ENCODE results near the gene TGFB2.

Gene TGFB2

DNA sequence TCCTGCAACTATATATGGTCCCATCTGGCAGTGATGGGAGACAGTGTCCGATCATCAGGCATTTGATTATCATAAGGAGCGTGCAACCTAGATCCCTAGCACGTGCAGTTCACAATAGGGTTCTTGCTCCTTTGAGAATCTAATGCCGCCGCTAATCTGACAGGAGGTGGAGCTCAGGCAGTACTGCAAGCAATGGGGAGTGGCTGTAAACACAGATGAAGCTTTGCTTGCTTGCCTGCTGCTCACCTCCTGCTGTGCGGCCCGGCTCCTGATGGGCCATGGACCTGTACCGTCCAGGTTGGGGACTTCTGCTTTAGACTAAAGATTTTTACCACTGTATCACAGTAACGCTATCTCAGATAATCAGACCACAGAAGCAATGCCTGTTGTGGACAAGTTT lies 63.8 kb downstream of the TGFB2 start:
- no peak overlapping the region for H3K14ac ChIP-seq (ENCODE audit: low read length)
- H3K4me1 ChIP-seq (ENCODE audit: control insufficient read depth in 1 of 2, insufficient read depth in 2 of 2, low read length in 2 of 2), result no peaks in the 10 kb centered on the region
- no peak overlapping the region for H2BK120ac ChIP-seq (ENCODE audit: insufficient read depth, low read length, poor library complexity)
- DNase-seq, result no peak
- no peak overlapping the region for H3K23ac ChIP-seq (ENCODE audit: low read length)
- no peak overlapping the region for H3K4me3 ChIP-seq (ENCODE audit: low read depth, low read length)
- H3K4me2 ChIP-seq (ENCODE audit: low read length), result no peak overlapping the region
- no peak overlapping the region for H4K8ac ChIP-seq (ENCODE audit: low read depth, low read length)
- H2AFZ ChIP-seq (ENCODE audit: insufficient read depth, low read length, poor library complexity), result no peak overlapping the region
- no peak overlapping the region for H2BK12ac ChIP-seq (ENCODE audit: low read length)
- no peak overlapping the region for H4K12ac ChIP-seq (ENCODE audit: low read depth, low read length)
- no peak overlapping the region for H2AK5ac ChIP-seq (ENCODE audit: low read length)
- WGBS (ENCODE audit: extremely low coverage, insufficient coverage, insufficient read length), result no CpG with 5 or more reads among the region's 9 CpGs
- H2BK5ac ChIP-seq (ENCODE audit: low read depth, low read length, poor library complexity), result no peak overlapping the region
- no peaks in the 10 kb centered on the region for H3K79me1 ChIP-seq (ENCODE audit: low read length)
- H3K27ac ChIP-seq (ENCODE audit: low read depth, low read length), result no peak overlapping the region
- H3K9me3 ChIP-seq (ENCODE audit: insufficient read depth, low read depth, low read length), result no peaks in the 10 kb centered on the region
- no peak overlapping the region for H3K18ac ChIP-seq (ENCODE audit: low read length)
- no peak overlapping the region for H3K4ac ChIP-seq (ENCODE audit: low read depth, low read length)
- no peak overlapping the region for H3K9ac ChIP-seq (ENCODE audit: low read length)
- no peaks in the 10 kb centered on the region for H3K79me2 ChIP-seq (ENCODE audit: control insufficient read depth, insufficient read depth, low read length, poor library complexity)
- no peaks in the 10 kb centered on the region for H3K27me3 ChIP-seq (ENCODE audit: insufficient read depth, low read length)
- H4K91ac ChIP-seq (ENCODE audit: low read depth, low read length), result no peak overlapping the region
- H3K36me3 ChIP-seq (ENCODE audit: control insufficient read depth in 1 of 2, insufficient read depth in 2 of 2, low read length in 2 of 2), result peaks cover 0 to 14% of the 10 kb centered on the region in 2 experiments

GRCh38 chr1:218409946-218410510 lies 64.9 kb downstream of the TGFB2 start:
- Histone ChIP-seq H3K9ac (ENCODE audit: low read length) (no peak overlapping the region), H3K23ac (ENCODE audit: low read length) (no peak overlapping the region), H3K4me3 (ENCODE audit: low read depth, low read length) (no peak overlapping the region), H2BK5ac (ENCODE audit: low read depth, low read length, poor library complexity) (peak overlapping the region; percentile 27), H3K36me3 (ENCODE audit: control insufficient read depth in 1 of 2, insufficient read depth in 2 of 2, low read length in 2 of 2) (peaks cover 0 to 11% of the 10 kb centered on the region in 2 experiments), H3K18ac (ENCODE audit: low read length) (no peak overlapping the region), H4K12ac (ENCODE audit: low read depth, low read length) (no peak overlapping the region), H3K27me3 (ENCODE audit: insufficient read depth, low read length) (no peaks in the 10 kb centered on the region), H2AK5ac (ENCODE audit: low read length) (no peak overlapping the region), H2BK120ac (ENCODE audit: insufficient read depth, low read length, poor library complexity) (no peak overlapping the region), H3K4me2 (ENCODE audit: low read length) (no peak overlapping the region), H2BK12ac (ENCODE audit: low read length) (no peak overlapping the region), H4K8ac (ENCODE audit: low read depth, low read length) (no peak overlapping the region), H3K79me1 (ENCODE audit: low read length) (no peaks in the 10 kb centered on the region), H3K27ac (ENCODE audit: low read depth, low read length) (no peak overlapping the region), H3K4ac (ENCODE audit: low read depth, low read length) (no peak overlapping the region), H4K91ac (ENCODE audit: low read depth, low read length) (no peak overlapping the region), H2AFZ (ENCODE audit: insufficient read depth, low read length, poor library complexity) (no peak overlapping the region), H3K14ac (ENCODE audit: low read length) (no peak overlapping the region), H3K4me1 (ENCODE audit: control insufficient read depth in 1 of 2, insufficient read depth in 2 of 2, low read length in 2 of 2) (no peaks in the 10 kb centered on the region), H3K9me3 (ENCODE audit: insufficient read depth, low read depth, low read length) (no peaks in the 10 kb centered on the region), H3K79me2 (ENCODE audit: control insufficient read depth, insufficient read depth, low read length, poor library complexity) (no peaks in the 10 kb centered on the region)
- no CpG with 5 or more reads among the region's 8 CpGs for WGBS (ENCODE audit: extremely low coverage, insufficient coverage, insufficient read length)
- DNase-seq, result peak in 1 of 2 donors; percentile 62

DNA sequence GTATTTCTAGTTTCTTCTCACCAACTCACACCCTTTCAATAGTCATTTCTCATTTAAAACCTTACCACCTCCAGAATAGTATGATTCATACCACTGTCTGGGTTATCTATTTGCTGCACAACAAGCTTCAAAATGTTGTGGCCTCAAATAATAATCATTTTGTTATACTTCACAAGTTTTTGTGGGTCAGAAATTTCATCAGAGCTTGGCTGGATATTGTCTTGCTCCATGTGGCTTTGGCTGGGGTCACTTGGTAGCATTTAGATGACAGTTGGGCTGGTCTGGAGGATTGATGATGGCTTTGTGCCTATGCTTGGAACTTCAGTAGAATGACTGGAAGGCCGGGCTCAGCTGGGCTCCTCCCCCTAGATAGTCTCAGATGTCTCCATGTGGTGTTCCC lies 66.0 kb downstream of the TGFB2 start:
- Histone ChIP-seq H2BK12ac (ENCODE audit: low read length) (no peak overlapping the region), H3K4me2 (ENCODE audit: low read length) (no peak overlapping the region), H3K18ac (ENCODE audit: low read length) (no peak overlapping the region), H3K4me1 (ENCODE audit: control insufficient read depth in 1 of 2, insufficient read depth in 2 of 2, low read length in 2 of 2) (no peaks in the 10 kb centered on the region), H3K4me3 (ENCODE audit: low read depth, low read length) (no peak overlapping the region), H3K14ac (ENCODE audit: low read length) (no peak overlapping the region), H3K4ac (ENCODE audit: low read depth, low read length) (no peak overlapping the region), H3K79me2 (ENCODE audit: control insufficient read depth, insufficient read depth, low read length, poor library complexity) (no peaks in the 10 kb centered on the region), H4K91ac (ENCODE audit: low read depth, low read length) (peak overlapping the region; percentile 13), H2AK5ac (ENCODE audit: low read length) (peak overlapping the region; percentile 44), H2AFZ (ENCODE audit: insufficient read depth, low read length, poor library complexity) (no peak overlapping the region), H3K79me1 (ENCODE audit: low read length) (no peaks in the 10 kb centered on the region), H4K8ac (ENCODE audit: low read depth, low read length) (no peak overlapping the region), H3K27me3 (ENCODE audit: insufficient read depth, low read length) (no peaks in the 10 kb centered on the region), H2BK120ac (ENCODE audit: insufficient read depth, low read length, poor library complexity) (peak overlapping the region; percentile 20), H2BK5ac (ENCODE audit: low read depth, low read length, poor library complexity) (no peak overlapping the region), H3K27ac (ENCODE audit: low read depth, low read length) (no peak overlapping the region), H3K9me3 (ENCODE audit: insufficient read depth, low read depth, low read length) (no peaks in the 10 kb centered on the region), H3K9ac (ENCODE audit: low read length) (no peak overlapping the region), H3K23ac (ENCODE audit: low read length) (no peak overlapping the region), H4K12ac (ENCODE audit: low read depth, low read length) (no peak overlapping the region), H3K36me3 (ENCODE audit: control insufficient read depth in 1 of 2, insufficient read depth in 2 of 2, low read length in 2 of 2) (peaks cover 0 to 5% of the 10 kb centered on the region in 2 experiments)
- no CpG with 5 or more reads among the region's 1 CpG for WGBS (ENCODE audit: extremely low coverage, insufficient coverage, insufficient read length)
- no peak for DNase-seq

DNA sequence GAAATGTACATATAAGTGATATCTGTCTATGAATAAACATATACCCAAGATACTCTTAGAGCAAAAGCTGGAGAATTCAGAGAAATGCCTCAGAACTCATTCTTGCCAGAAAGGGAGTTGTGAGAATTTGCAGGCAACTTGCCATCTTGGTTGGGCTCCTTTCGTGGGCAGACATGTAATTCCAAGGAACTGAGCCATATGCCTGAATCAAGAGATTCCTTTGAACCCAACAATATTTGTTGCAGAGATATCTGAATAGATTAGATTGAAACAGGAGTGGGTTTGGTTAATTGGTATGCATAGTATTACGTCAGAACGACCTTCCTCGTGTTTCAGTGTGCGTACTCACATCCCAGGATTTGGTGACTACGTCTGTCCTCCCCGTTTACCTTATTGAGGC lies 67.0 kb downstream of the TGFB2 start:
- no peak overlapping the region for H4K8ac ChIP-seq (ENCODE audit: low read depth, low read length)
- no peaks in the 10 kb centered on the region for H3K79me1 ChIP-seq (ENCODE audit: low read length)
- WGBS (ENCODE audit: extremely low coverage, insufficient coverage, insufficient read length), result no CpG with 5 or more reads among the region's 7 CpGs
- H4K91ac ChIP-seq (ENCODE audit: low read depth, low read length), result no peak overlapping the region
- no peak overlapping the region for H3K4ac ChIP-seq (ENCODE audit: low read depth, low read length)
- H3K9ac ChIP-seq (ENCODE audit: low read length), result no peak overlapping the region
- no peak overlapping the region for H2BK5ac ChIP-seq (ENCODE audit: low read depth, low read length, poor library complexity)
- H2BK120ac ChIP-seq (ENCODE audit: insufficient read depth, low read length, poor library complexity), result no peak overlapping the region
- H2AFZ ChIP-seq (ENCODE audit: insufficient read depth, low read length, poor library complexity), result no peak overlapping the region
- no peak overlapping the region for H3K18ac ChIP-seq (ENCODE audit: low read length)
- H3K4me1 ChIP-seq (ENCODE audit: control insufficient read depth in 1 of 2, insufficient read depth in 2 of 2, low read length in 2 of 2), result no peaks in the 10 kb centered on the region
- H3K27ac ChIP-seq (ENCODE audit: low read depth, low read length), result no peak overlapping the region
- H4K12ac ChIP-seq (ENCODE audit: low read depth, low read length), result no peak overlapping the region
- H3K4me3 ChIP-seq (ENCODE audit: low read depth, low read length), result no peak overlapping the region
- no peaks in the 10 kb centered on the region for H3K9me3 ChIP-seq (ENCODE audit: insufficient read depth, low read depth, low read length)
- H3K36me3 ChIP-seq (ENCODE audit: control insufficient read depth in 1 of 2, insufficient read depth in 2 of 2, low read length in 2 of 2), result peaks cover 0 to 2% of the 10 kb centered on the region in 2 experiments
- no peaks in the 10 kb centered on the region for H3K79me2 ChIP-seq (ENCODE audit: control insufficient read depth, insufficient read depth, low read length, poor library complexity)
- no peaks in the 10 kb centered on the region for H3K27me3 ChIP-seq (ENCODE audit: insufficient read depth, low read length)
- H3K14ac ChIP-seq (ENCODE audit: low read length), result no peak overlapping the region
- DNase-seq, result no peak
- H3K4me2 ChIP-seq (ENCODE audit: low read length), result no peak overlapping the region
- H3K23ac ChIP-seq (ENCODE audit: low read length), result no peak overlapping the region
- no peak overlapping the region for H2AK5ac ChIP-seq (ENCODE audit: low read length)
- H2BK12ac ChIP-seq (ENCODE audit: low read length), result no peak overlapping the region

All from trophoblast cell (in vitro differentiated cells and primary cell).